Upper lobe of right lung (tissue), 1 donor: ENCODE data around the gene SLC36A1. TPM values are rescaled to one million over a fixed set of nuclear protein-coding genes. Genes with fewer than 3 reads are reported as not detected.

ENCODE experiments used
- ATAC-seq: fragments of 200-7000 bp; cut with Tn5 transposase; one replicate; pipeline ENCODE4 v1.9.1; 2020; ENCODE audit warnings: mild to moderate bottlenecking, moderate library complexity
- DNase-seq: peaks from one replicate; pipeline ENCODE4 v3.0.0-alpha.2; 2020
- H3K27ac ChIP-seq: fragments of 200-600 bp; one replicate; pipeline ENCODE4 v1.8.0; 2022
- H3K27me3 ChIP-seq: fragments of 200-600 bp; one replicate; pipeline ENCODE4 v1.8.0; 2022; ENCODE audit warnings: mild to moderate bottlenecking
- H3K36me3 ChIP-seq: fragments of 200-600 bp; one replicate; pipeline ENCODE4 v1.8.0; 2022
- H3K4me1 ChIP-seq: fragments of 200-600 bp; one replicate; pipeline ENCODE4 v1.8.0; 2022
- H3K4me3 ChIP-seq: fragments of 200-600 bp; one replicate; pipeline ENCODE4 v1.8.0; 2022; ENCODE audit warnings: mild to moderate bottlenecking
- H3K9me3 ChIP-seq: fragments of 200-600 bp; one replicate; pipeline ENCODE4 v1.8.0; 2022
- intact Hi-C: fragments of 100-400 bp; cut with DNase I; formaldehyde crosslinking; loops from one replicate; pipeline ENCODE4 v1.11.0; 2022
- total RNA-seq: library from RNA; stranded (reverse); fragmentation: NEBNext Ultra II Directional; extraction: Animal tissue kit (Norgen Biotek cat#: 25700); gene quantifications from one replicate; pipeline ENCODE4 v1.2.1, GENCODE V29; 2021
- TF ChIP-seq, protein P1 (sequence below): fragments of 200-600 bp; IDR thresholded peaks from one replicate; pipeline ENCODE4 v1.8.0; 2022; ENCODE audit warnings: antibody characterized with exemption
- donor health status: DM: no; HTN: yes; CAD: no; lungs with severe emphysema.

The SLC36A1 gene
- total RNA-seq, 1 donor from 2014 or later, result 9.6 TPM

DNA sequence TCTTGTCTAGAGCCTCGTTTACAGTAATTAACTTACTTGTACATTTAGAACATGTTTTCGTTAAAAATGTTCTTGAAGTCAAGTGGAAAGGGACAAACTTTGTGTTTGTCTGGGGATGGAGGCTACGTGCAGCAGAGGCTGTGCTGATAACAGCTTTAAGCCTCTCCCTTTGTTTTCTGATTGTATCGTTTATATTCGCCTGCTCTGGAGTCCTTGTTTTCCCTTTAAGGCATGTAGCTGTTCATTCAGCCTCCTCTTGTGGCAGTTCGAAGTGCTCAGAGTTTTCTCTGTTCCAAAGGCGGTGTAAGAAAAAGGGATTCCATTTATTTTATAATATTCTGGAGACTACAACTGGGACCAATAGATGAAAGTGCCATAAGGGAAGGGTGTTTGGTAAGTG is 1.9 kb downstream of the SLC36A1 start:
- ATAC-seq (no peak), DNase-seq (no peak)
- intact Hi-C loops, result no loop called here
- TF ChIP-seq, protein P1, sequence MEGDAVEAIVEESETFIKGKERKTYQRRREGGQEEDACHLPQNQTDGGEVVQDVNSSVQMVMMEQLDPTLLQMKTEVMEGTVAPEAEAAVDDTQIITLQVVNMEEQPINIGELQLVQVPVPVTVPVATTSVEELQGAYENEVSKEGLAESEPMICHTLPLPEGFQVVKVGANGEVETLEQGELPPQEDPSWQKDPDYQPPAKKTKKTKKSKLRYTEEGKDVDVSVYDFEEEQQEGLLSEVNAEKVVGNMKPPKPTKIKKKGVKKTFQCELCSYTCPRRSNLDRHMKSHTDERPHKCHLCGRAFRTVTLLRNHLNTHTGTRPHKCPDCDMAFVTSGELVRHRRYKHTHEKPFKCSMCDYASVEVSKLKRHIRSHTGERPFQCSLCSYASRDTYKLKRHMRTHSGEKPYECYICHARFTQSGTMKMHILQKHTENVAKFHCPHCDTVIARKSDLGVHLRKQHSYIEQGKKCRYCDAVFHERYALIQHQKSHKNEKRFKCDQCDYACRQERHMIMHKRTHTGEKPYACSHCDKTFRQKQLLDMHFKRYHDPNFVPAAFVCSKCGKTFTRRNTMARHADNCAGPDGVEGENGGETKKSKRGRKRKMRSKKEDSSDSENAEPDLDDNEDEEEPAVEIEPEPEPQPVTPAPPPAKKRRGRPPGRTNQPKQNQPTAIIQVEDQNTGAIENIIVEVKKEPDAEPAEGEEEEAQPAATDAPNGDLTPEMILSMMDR, result no peak
- no peaks in the 10 kb centered on the region for H3K36me3 ChIP-seq
- no peak overlapping the region for H3K27ac ChIP-seq
- no peaks in the 10 kb centered on the region for H3K4me1 ChIP-seq
- no peaks in the 10 kb centered on the region for H3K27me3 ChIP-seq
- H3K9me3 ChIP-seq, result no peaks in the 10 kb centered on the region
- no peak overlapping the region for H3K4me3 ChIP-seq

DNA sequence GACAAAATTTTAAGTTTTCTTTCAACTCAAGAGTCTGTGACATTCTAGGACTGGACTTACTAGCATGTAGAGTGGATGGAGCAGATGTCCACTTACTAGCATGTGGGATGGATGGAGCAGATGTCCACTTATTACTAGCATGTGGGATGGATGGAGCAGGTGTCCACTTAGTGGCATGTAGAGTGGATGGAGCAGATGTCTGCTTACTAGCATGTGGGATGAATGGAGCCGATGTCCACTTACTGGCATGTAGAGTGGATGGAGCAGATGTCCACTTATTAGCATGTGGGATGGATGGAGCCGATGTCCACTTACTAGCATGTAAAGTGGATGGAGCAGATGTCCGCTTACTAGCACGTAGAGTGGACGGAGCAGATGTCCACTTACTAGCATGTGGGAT is 2.4 kb downstream of the SLC36A1 start:
- H3K9me3 ChIP-seq, result no peaks in the 10 kb centered on the region
- DNase-seq (no peak), ATAC-seq (no peak)
- H3K27ac ChIP-seq, result no peak overlapping the region
- no peak overlapping the region for H3K4me3 ChIP-seq
- TF ChIP-seq, protein P1, result no peak
- no peaks in the 10 kb centered on the region for H3K36me3 ChIP-seq
- no peaks in the 10 kb centered on the region for H3K27me3 ChIP-seq
- intact Hi-C loops, result no loop called here
- no peaks in the 10 kb centered on the region for H3K4me1 ChIP-seq

DNA sequence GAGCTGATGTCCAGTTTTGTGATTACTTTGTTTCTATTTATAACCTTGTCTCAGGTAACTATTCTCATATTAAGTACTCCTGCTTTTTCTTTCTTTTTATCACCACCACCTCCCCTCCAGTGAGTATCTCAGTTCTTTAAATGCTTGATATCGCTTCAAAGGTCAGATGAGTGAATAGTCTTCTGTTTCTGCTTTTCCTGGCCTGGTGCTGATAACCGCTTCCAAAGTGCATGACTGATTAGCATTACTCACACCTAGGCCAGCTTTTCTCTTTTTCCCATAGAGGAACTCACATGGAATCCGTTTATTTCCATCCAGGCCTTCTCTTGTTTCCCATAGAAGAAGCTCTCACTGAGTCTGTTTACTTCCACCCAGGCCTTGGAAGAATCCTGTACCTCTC is 3.2 kb downstream of the SLC36A1 start:
- intact Hi-C loops, result no loop called here

DNA sequence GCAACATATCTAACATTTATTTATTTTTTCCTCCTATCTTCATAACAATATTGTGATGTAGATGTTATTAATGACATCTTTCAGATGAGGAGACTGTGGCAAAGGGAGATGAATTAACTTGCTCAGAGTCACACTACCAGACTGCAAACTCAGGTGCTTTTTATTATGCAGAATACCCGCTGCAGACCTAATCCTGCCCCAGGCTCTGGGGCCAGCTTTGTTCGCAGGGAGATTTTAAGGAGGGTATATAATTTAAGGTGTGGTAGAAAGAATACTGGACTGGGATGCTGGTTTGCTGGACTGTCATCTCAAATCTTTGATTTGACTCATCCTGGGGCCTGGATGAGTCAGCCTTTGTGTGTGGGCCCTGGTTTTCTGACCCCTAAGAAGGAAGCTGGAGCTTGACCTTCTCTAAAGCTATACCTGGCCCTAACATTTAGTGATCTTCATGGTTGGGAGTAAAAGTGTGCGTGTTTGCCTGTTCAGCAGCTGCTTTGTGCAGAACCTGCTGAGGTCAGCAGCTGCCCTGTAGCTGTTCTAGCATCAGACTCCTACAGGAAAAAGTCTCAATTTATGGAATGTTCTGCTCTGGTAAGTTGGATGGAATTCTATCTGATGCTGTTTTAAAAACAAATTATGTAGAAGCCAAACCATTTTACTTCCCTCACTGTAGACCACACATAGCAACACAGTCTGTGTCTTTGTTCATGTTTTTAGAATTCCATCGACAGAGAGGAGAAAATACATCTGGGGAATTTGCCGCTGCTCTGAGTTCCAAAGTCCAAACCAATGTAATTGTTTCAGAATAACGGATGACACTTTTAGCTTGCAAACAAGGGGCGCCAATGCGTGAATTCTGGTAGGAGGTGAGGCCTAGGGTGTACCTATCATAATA is 4.5 kb downstream of the SLC36A1 start:
- intact Hi-C loops, result no loop called here
- Histone ChIP-seq H3K4me1 (no peaks in the 10 kb centered on the region), H3K27me3 (no peaks in the 10 kb centered on the region), H3K27ac (no peak overlapping the region), H3K4me3 (no peak overlapping the region), H3K9me3 (no peaks in the 10 kb centered on the region), H3K36me3 (no peaks in the 10 kb centered on the region)
- no peak for DNase-seq
- TF ChIP-seq, protein P1, result no peak
- ATAC-seq, result no peak

More for the DNA sequence above, 3.2 kb downstream of the SLC36A1 start:
- no peak overlapping the region for H3K4me3 ChIP-seq
- no peaks in the 10 kb centered on the region for H3K4me1 ChIP-seq
- H3K27me3 ChIP-seq, result no peaks in the 10 kb centered on the region
- DNase-seq (no peak), ATAC-seq (no peak)
- TF ChIP-seq, protein P1, result no peak
- H3K27ac ChIP-seq, result no peak overlapping the region
- no peaks in the 10 kb centered on the region for H3K9me3 ChIP-seq
- no peaks in the 10 kb centered on the region for H3K36me3 ChIP-seq

DNA sequence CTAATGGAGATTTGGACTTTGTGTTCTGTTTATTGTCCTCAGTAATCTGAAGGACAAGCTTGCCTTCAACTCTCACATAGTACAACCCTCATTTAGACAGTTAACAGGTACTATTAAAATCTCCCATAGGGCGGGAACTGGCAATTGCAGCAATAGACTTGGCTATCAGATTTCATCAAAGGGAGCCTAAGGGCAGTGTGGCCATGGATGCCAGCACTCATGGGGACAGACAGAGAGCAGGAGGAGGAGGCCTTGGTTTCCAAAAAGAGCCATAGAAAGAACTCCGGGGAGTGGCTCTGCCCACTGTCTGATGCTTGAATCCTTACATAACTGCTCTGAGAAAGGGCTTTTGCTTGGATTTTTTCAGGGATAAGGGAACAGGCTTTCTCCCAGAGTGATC is 6.8 kb downstream of the SLC36A1 start:
- Histone ChIP-seq H3K27me3 (no peaks in the 10 kb centered on the region), H3K9me3 (no peaks in the 10 kb centered on the region), H3K4me3 (no peak overlapping the region), H3K4me1 (no peaks in the 10 kb centered on the region), H3K27ac (no peak overlapping the region), H3K36me3 (peaks cover 6% of the 10 kb centered on the region)
- ATAC-seq, result no peak
- TF ChIP-seq, protein P1, result no peak
- intact Hi-C loops, result no loop called here
- DNase-seq, result no peak
